Activated T-helper 1 cell treated with anti-CD3 and anti-CD28 coated beads, Interleukin-12 subunit alpha, Interleukin-12 subunit beta, Interleukin-2, Interleukin-4 antibody, amounts not matched to agents 30 ng/mL and 10 ng/mL and 1 ng/mL, durations not matched to agents 14 hours and 24 hours and 36 hours (primary cell): ENCODE data around the gene LIX1. TPM values are rescaled to one million over a fixed set of nuclear protein-coding genes. Genes with fewer than 3 reads are reported as not detected.
A peak's percentile ranks its signal among the peaks of the same experiment; 100 is the strongest.
"Not testable (repeated sequence)": the region's sequence is repeated elsewhere in the genome, so short reads cannot be mapped to it uniquely, and the experiment has no call there.

Source experiments
- DNase-seq: peaks from one replicate; pipeline ENCODE4 v3.0.0; 2021; ENCODE audit warnings: low spot score
- H3K27ac Mint-ChIP-seq: one replicate; pipeline ENCODE4 v1.8.0; 2021; ENCODE audit warnings: mild to moderate bottlenecking, mixed read lengths
- H3K27me3 Mint-ChIP-seq: one replicate; pipeline ENCODE4 v1.8.0; 2022; ENCODE audit warnings: mild to moderate bottlenecking, moderate library complexity, mixed read lengths; ENCODE audit not compliant: insufficient read depth
- H3K36me3 Mint-ChIP-seq: one replicate; pipeline ENCODE4 v1.8.0; 2021; ENCODE audit warnings: low read depth, mixed read lengths
- H3K4me1 Mint-ChIP-seq: one replicate; pipeline ENCODE4 v1.8.0; 2021; ENCODE audit warnings: low read depth, mixed read lengths
- H3K4me3 Mint-ChIP-seq: one replicate; pipeline ENCODE4 v1.8.0; 2021; ENCODE audit warnings: mild to moderate bottlenecking, moderate library complexity, mixed read lengths
- H3K9me3 Mint-ChIP-seq: one replicate; pipeline ENCODE4 v1.8.0; 2021; ENCODE audit warnings: mixed read lengths
- intact Hi-C: fragments of 100-400 bp; cut with micrococcal nuclease; formaldehyde crosslinking; loops from one replicate; pipeline ENCODE4 v1.15.1; 2024
- total RNA-seq: library from RNA; stranded (reverse); gene quantifications from 2 replicates; pipeline ENCODE4 v1.2.3, GENCODE V29; 2022

Gene LIX1
- total RNA-seq, 1 donor from 2014 or later, result not detected

GRCh38 chr5:97164846-97165245 is 22.4 kb upstream of the LIX1 start:
- Mint-ChIP-seq H3K36me3 (peaks cover 29% of the 10 kb centered on the region), H3K27me3 (no peaks in the 10 kb centered on the region), H3K9me3 (no peaks in the 10 kb centered on the region), H3K4me3 (no peak overlapping the region), H3K27ac (no peak overlapping the region), H3K4me1 (peaks cover 15% of the 10 kb centered on the region)
- intact Hi-C loops, result loop anchor here (5.0 to 10.0 kb wide), 2 partner anchors 123 to 820 kb away; no protein-coding TSS in a partner anchor
- DNase-seq, result no peak

- Mint-ChIP-seq H3K4me3 (no peak overlapping the region), H3K27ac (no peak overlapping the region), H3K4me1 (peaks cover 14% of the 10 kb centered on the region), H3K9me3 (peaks cover under 1% of the 10 kb centered on the region), H3K27me3 (no peaks in the 10 kb centered on the region), H3K36me3 (peaks cover 33% of the 10 kb centered on the region)
- DNase-seq, result no peak
- intact Hi-C loops, result loop anchor here (1.0 to 10.0 kb wide), 3 partner anchors 122 to 819 kb away; no protein-coding TSS in a partner anchor
These were observed 21.4 kb upstream of the LIX1 start for GRCh38 chr5:97163790-97164285.

DNA sequence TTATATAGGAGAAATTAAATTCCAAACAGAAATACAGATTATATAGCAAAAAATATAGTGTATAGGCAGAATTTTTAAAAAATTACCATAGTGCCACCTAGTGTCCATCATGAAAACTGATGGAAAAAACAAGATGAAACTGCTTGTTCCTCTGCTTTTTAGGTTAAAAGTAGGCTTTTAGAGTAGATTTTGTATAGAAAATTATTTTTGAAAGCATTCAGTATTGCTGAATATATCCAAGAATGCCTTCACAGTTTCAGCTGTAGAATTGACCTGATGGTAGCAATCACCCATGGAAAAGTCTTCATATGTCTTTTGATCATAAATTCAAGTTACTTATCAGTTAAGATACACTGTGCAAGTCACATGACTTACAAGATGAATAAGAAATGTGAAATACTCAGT is 21.0 kb upstream of the LIX1 start:
- DNase-seq, result no peak
- intact Hi-C loops, result loop anchor here (1.0 to 10.0 kb wide), 3 partner anchors 121 to 819 kb away; no protein-coding TSS in a partner anchor
- Mint-ChIP-seq H3K27ac (no peak overlapping the region), H3K4me3 (no peak overlapping the region), H3K9me3 (peaks cover 6% of the 10 kb centered on the region), H3K36me3 (peaks cover 36% of the 10 kb centered on the region), H3K4me1 (peaks cover 9% of the 10 kb centered on the region), H3K27me3 (peaks cover under 1% of the 10 kb centered on the region)

GRCh38 chr5:97162045-97162444 is 19.6 kb upstream of the LIX1 start:
- Mint-ChIP-seq H3K27me3 (peaks cover 2% of the 10 kb centered on the region), H3K4me3 (no peak overlapping the region), H3K36me3 (peaks cover 41% of the 10 kb centered on the region), H3K4me1 (no peaks in the 10 kb centered on the region), H3K9me3 (peaks cover 18% of the 10 kb centered on the region), H3K27ac (no peak overlapping the region)
- intact Hi-C loops, result loop anchor here (1.0 to 10.0 kb wide), 8 partner anchors 21 to 817 kb away; partner anchors contain the start of genes ERAP1, LNPEP and RIOK2
- peak; percentile 20 for DNase-seq

DNA sequence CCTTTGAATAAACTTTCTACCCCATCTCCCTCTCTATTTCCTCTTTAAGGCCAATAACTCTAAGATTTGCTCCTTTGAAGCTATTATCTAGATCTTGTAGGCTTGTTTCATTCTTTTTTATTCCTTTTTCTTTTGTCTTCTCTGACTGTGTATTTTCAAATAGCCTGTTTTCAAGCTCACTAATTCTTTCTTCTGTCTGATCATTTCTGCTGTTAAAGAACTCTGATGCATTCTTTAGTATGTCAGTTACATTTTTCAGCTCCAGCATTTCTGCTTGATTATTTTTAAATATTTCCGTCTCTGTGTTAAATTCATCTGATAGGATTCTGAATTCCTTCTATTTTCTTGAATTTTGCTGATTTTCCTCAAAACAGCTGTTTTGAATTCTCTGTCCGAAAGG is 15.3 kb upstream of the LIX1 start:
- intact Hi-C loops, result no loop called here
- Mint-ChIP-seq H3K36me3 (peaks cover 37% of the 10 kb centered on the region), H3K4me3 (no peak overlapping the region), H3K4me1 (no peaks in the 10 kb centered on the region), H3K27me3 (peaks cover 22% of the 10 kb centered on the region), H3K27ac (no peak overlapping the region), H3K9me3 (peaks cover 36% of the 10 kb centered on the region)
- DNase-seq, result no peak

GRCh38 chr5:97151370-97151769 is 9.0 kb upstream of the LIX1 start:
- Mint-ChIP-seq H3K36me3 (peaks cover 4% of the 10 kb centered on the region), H3K9me3 (peaks cover 11% of the 10 kb centered on the region), H3K4me1 (no peaks in the 10 kb centered on the region), H3K27ac (no peak overlapping the region), H3K27me3 (peaks cover 22% of the 10 kb centered on the region), H3K4me3 (no peak overlapping the region)
- intact Hi-C loops, result no loop called here
- no peak for DNase-seq

GRCh38 chr5:97150401-97150800 is 8.0 kb upstream of the LIX1 start:
- H3K27ac Mint-ChIP-seq, result no peak overlapping the region
- peaks cover 22% of the 10 kb centered on the region for H3K27me3 Mint-ChIP-seq
- DNase-seq, result no peak
- no peaks in the 10 kb centered on the region for H3K4me1 Mint-ChIP-seq
- H3K4me3 Mint-ChIP-seq, result no peak overlapping the region
- peaks cover 3% of the 10 kb centered on the region for H3K9me3 Mint-ChIP-seq
- H3K36me3 Mint-ChIP-seq, result no peaks in the 10 kb centered on the region
- intact Hi-C loops, result no loop called here

GRCh38 chr5:97149709-97150108 is 7.3 kb upstream of the LIX1 start:
- intact Hi-C loops, result no loop called here
- Mint-ChIP-seq H3K4me1 (no peaks in the 10 kb centered on the region), H3K27ac (no peak overlapping the region), H3K27me3 (peaks cover 17% of the 10 kb centered on the region), H3K4me3 (no peak overlapping the region), H3K36me3 (no peaks in the 10 kb centered on the region), H3K9me3 (no peaks in the 10 kb centered on the region)
- no peak for DNase-seq

DNA sequence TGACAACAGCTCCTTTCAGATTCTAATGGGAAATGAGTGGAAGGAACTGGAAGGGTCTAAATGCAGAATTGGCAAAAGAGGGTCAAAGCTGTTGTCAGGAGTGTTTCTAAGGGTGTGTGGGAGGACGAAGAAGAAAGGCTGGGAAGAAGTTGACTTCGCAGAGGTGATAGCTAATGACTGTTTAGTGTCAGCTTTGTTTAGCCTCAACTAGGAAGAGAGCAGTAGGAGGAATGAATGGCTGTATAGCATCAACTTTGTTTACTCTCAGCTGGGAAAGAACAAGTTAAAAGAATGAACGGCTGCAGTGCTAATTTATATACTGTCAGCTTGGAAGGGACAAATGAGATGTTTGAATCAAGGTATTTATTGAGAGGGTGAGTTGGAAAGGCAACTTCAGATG is 5.9 kb upstream of the LIX1 start:
- Mint-ChIP-seq H3K27ac (no peak overlapping the region), H3K36me3 (no peaks in the 10 kb centered on the region), H3K27me3 (peaks cover 6% of the 10 kb centered on the region), H3K4me1 (no peaks in the 10 kb centered on the region), H3K9me3 (no peaks in the 10 kb centered on the region), H3K4me3 (no peak overlapping the region)
- intact Hi-C loops, result no loop called here
- no peak for DNase-seq

DNA sequence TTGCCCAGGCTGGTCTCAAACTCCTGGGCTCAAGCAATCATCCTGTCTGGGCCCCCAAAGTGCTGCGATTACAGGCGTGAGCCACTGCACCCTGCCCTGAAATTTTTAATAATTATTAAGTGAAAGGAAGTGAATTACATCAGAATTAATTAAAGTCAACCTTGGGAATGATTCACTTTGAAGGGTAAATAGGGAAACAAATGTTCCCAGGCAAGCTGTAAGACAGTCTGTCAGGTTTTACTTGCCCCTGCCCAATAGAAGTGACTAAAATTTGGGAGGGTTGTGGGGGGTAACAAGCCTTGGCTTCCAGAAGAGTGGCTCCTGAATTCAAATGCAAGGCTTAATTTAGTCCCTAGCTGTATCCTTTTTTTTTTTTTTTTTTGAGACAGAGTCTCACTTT is 1.3 kb upstream of the LIX1 start:
- Mint-ChIP-seq H3K27ac (no peak overlapping the region), H3K4me1 (peaks cover 7% of the 10 kb centered on the region), H3K4me3 (no peak overlapping the region), H3K36me3 (no peaks in the 10 kb centered on the region), H3K9me3 (no peaks in the 10 kb centered on the region), H3K27me3 (peaks cover 24% of the 10 kb centered on the region)
- no peak for DNase-seq
- intact Hi-C loops, result loop anchor here (2.0 to 5.0 kb wide), 4 partner anchors 49 to 391 kb away; partner anchors contain the start of gene LNPEP

DNA sequence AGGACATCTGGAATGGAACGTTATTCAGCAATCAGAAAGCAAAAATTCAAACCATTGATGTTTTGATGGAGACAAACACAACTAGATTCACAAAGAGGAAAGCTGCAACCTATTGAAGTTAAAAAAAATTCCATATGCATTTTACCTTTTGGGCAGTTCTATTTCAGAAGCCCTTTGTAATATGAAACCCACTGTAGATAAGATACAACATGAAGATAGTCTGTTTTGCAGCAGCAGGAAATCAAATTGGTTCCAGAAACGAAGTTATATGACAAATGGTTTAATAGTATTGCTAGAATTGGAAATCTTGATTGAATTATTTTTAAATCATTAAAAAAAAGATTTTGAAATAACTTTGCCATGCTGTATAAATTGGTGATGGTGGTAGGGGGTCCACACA is 872 bp downstream of the LIX1 start:
- H3K4me1 Mint-ChIP-seq, result peaks cover 7% of the 10 kb centered on the region
- intact Hi-C loops, result loop anchor here (5.0 kb wide), 2 partner anchors 119 to 389 kb away; no protein-coding TSS in a partner anchor
- H3K27ac Mint-ChIP-seq, result no peak overlapping the region
- peaks cover 28% of the 10 kb centered on the region for H3K27me3 Mint-ChIP-seq
- no peak overlapping the region for H3K4me3 Mint-ChIP-seq
- DNase-seq, result no peak
- no peaks in the 10 kb centered on the region for H3K9me3 Mint-ChIP-seq
- no peaks in the 10 kb centered on the region for H3K36me3 Mint-ChIP-seq

GRCh38 chr5:97141031-97141430 is 1.4 kb downstream of the LIX1 start:
- Mint-ChIP-seq H3K27me3 (peaks cover 28% of the 10 kb centered on the region), H3K9me3 (no peaks in the 10 kb centered on the region), H3K27ac (no peak overlapping the region), H3K4me1 (peaks cover 9% of the 10 kb centered on the region), H3K4me3 (no peak overlapping the region), H3K36me3 (no peaks in the 10 kb centered on the region)
- no peak for DNase-seq
- intact Hi-C loops, result loop anchor here (5.0 kb wide), 2 partner anchors 119 to 389 kb away; no protein-coding TSS in a partner anchor

GRCh38 chr5:97140250-97140649 is 2.2 kb downstream of the LIX1 start:
- not testable (repeated sequence) for H3K4me3 Mint-ChIP-seq, H3K27ac Mint-ChIP-seq, H3K9me3 Mint-ChIP-seq, H3K36me3 Mint-ChIP-seq, DNase-seq
- intact Hi-C loops, result loop anchor here (5.0 kb wide), 2 partner anchors 118 to 388 kb away; no protein-coding TSS in a partner anchor
- Mint-ChIP-seq H3K4me1 (peaks cover 12% of the 10 kb centered on the region), H3K27me3 (peaks cover 28% of the 10 kb centered on the region)
